ENCODE measurements around the gene DSCAML1.

The DSCAML1 gene

DNA sequence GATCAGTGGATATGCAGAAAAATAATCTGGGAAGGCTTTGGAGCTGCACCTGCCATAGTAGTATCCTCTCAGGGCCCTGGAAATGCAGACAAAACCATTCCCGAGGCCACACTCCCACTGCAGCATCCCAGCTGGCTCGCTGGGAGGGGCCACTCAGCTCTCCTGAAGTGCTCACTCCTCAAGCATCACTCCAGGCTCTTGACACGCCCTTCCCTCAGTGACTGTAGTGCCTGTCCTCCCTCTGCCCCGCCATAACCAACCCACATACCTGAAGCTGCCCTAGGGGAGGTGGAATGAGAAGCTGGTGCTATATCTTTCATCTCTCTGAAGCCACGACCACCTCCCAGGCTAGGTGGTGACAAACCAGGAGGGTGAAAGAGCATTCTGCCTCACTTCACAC lies 4.8 kb downstream of the DSCAML1 start:
- no peak for DNase-seq

DNA sequence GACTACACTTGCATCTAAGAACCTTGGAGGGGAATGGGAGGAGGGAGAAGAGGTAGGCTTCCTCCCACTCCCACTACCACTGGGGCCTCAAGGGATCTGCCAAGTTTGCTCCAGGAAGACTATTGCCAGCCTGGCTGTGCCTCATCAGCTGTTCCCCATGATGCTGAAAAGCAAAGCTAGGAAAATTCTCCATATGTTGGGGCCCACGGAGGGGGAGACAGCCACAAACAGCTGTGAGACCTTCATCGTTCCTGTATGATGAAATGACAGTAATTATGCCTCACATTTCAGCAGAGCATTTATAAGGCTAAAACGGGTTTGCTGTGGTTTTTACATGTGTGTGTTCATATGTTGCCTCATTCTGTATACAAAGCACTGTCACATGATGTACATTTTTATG lies 6.7 kb downstream of the DSCAML1 start:
- no peak for DNase-seq

DNA sequence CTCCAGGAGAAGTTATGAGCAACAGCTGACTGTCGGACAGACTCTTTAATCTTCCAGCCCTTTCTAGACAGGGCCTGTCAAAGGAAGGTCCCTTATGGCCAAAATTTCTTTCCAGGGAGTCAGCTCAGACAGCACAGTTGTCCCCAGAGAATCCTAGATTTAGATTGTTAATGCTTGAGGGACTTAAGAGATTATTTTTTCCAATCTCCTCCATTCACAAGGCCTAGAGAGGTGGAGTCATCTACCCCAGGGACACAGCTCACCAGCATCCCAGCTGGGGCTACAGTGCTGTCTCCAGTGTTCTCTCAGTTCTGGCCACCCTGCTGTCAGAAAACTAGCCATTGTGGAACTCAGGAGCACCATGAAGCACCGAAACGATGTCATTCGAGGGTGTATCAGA lies 7.8 kb downstream of the DSCAML1 start:
- DNase-seq = no peak

DNA sequence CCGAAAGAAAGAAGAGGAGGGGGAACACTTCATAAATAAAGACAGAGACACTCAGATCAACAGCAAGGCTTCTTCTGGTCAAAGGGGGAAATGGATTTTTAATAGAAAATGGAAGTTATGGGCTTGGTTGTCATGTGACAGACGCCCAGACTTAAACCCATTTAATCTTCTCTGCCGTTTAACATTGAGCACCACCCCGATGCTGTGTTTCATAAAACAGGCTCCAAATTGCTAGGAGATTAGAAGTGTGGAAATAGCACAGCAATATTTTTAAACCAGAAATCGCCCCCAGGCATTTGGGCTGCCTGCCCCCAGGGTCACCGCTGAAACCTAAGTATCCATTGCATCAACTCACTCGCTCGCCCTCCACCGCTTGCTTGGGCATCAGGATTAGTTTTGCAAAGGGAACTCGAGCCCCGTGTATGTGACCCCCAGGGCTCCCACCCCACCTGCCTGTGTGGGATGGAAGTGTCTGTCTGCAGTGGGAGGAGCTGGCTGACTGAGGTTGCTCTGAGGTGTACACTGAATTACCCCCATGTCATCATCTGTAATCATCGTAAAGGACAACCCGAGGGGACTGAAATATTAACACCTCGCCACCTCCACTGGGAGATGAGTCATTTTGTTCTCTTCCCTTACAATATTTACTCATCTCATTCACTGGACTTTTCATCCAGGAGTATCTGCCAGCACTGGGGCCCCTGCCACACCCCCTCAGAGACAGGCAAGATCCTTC lies 10.7 kb downstream of the DSCAML1 start:
- peak; percentile 86 for DNase-seq

DNA sequence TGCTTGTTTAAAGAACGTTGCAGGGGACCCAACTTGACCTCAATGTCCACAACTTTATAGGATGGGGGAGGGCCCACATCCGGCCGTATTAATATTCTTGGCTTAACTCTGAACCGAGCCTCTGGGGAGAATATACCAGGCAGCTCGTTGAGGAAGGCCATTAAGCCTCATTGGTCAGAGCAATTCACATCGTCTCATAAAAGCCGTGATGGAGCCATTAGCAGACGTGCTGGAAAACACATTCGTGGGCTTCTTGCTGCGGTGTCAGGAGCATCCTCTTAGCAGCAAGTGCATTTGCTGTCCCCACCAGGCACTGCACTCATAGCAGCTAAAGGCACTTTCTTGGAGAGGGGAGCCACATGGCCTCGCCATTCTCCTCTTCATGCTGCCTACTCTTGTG lies 14.9 kb downstream of the DSCAML1 start:
- DNase-seq = no peak

DNA sequence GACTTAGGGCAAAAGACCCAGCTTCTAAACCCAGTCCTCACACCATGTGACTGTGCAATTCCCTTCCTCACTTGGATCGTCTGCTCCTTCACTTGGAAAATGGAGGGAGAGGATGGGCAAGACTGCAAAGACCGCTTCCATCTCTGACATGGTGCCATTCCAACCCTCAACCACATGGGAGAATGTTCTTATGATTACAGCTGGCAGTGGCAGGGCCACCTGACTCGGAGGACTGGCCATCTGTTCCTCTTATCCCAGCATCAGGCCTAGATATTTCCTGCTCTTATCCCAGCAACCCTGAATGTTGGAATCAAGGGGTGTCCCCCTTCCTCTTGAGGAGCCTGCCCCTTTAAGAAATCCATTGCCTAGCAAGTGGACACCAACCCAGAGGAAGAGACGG lies 15.4 kb downstream of the DSCAML1 start:
- DNase-seq = peak; percentile 29

DNA sequence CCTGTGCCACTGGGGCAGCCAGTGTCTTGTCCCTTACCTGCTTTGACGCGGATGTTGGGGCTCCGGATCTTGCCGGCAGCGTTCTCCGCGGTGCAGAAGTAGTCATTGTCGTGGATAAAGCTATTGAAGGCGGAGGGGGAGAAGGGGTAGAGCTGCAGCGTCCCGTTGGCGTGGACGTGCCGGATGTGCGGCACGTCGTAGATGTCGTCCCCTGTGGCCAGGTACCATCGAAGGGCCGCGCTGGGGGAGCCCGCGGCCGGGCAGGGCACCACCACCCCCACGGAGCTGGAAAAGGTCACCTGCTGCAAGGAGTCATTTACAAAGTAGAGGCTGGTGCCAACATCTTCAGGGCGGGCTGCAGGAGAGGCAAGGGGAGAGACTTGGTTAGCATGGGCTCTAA lies 16.6 kb downstream of the DSCAML1 start:
- no peak for DNase-seq

DNA sequence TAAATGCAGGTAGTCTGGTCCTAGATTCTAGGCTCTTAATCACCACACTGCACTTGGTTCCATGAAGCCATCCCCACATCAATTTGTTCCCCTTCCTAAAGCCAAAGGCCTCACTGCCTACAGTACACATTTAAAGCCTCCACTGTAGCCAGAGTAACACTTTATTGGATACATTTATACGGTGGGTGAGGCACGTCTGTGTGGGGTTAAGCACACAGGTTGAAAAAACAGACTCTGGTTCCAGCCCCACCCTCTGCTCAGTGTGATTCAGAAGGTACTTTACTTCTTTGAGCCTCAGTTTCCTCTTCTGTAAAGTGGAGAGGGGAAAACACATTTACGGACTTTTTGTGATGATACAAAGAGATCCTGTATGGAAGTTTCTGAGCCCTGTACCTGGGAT lies 22.5 kb downstream of the DSCAML1 start:
- DNase-seq = no peak

DNA sequence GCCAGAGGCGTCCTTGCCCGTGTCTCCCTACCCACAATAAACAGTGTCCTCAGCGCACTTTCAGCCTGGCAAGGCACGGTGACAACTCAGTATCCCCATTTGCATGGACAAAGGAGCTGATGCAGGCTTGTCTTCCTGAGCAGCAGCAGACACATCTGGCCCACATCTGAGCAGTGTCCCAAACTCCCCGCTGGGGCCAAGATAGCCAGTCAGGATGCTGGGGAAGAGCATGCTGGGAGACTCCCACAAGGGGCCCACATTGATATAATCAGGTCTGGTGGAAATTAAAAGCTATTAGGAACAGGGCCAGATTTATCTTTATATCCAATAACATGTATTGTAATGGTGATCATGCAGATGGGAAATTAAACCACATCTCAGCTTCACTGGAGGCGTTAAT lies 24.7 kb downstream of the DSCAML1 start:
- DNase-seq = no peak

DNA sequence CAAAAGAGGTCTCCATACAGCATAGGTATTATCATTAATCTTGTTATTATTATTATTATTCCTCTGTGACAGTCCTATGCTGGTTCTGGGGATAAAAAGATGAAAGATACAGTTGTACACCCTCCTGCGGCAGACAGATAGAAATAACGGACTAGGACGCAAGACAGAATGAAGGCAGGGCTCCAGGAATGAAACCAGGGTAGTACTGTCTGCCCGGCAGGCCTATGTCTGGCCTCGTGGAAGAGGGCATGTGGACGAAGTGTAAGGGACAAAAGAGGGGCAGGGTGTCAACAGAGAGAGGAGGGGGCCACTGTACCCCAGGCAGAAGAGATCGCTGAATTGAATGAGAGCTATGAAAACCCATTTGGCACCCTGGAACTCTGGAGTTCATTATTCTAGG lies 25.2 kb downstream of the DSCAML1 start:
- DNase-seq = no peak

DNA sequence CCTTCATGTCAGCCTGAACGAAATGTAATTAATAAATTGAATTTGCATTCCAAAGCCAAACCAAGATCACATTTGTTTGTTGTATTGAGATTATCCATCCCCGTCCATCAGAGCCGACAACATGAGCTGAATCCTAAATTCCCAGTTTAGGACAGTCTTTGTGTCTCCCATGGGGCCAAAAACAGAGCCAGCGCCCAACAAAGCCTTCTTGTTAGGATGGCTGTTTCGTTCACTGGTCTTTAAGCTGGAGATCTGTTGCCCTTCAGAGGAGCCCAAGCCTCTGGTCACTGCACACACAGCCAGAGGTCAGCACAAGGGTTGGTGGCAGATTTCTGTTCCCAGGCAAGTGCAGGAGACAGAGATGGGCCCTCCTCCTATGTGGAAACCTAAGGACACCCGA lies 25.8 kb downstream of the DSCAML1 start:
- DNase-seq = no peak

DNA sequence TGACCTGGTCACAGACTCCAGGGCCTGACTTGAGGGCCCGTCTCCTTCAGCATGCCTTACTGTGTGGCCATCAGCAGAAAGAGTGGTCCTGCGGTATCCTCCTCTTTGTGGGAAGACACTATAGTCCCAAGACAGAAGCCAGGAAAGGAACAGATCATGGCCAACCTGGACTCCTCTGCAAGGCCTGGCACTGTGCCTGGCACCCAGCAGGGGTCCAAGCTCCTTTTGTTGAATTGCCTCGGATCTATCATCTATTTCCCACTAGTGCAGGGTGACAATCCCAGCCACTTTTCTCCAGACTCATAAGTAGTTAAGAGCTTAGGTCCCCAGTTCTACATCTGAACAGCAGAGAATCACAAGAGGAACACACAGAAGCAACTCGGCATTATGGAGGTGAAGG lies 27.0 kb downstream of the DSCAML1 start:
- peak; percentile 80 for DNase-seq

DNA sequence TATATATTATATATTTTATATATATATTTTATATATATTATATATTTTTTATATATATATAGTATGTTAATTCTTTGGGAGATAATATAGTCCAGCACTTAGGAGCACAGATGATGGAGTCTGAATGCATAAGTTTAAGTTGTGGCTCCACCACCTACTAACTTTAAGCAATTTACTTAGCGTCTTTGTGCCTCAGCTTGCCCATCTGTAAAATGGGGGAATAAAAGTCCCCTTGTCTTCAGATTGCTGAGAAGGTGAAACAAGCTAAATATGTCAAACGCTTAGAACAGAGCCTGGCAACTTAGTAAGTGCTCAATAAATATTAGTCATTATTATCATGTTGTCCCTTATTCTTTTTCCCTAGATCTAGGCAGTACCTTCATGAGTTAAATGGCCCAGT lies 27.5 kb downstream of the DSCAML1 start:
- no peak for DNase-seq

DNA sequence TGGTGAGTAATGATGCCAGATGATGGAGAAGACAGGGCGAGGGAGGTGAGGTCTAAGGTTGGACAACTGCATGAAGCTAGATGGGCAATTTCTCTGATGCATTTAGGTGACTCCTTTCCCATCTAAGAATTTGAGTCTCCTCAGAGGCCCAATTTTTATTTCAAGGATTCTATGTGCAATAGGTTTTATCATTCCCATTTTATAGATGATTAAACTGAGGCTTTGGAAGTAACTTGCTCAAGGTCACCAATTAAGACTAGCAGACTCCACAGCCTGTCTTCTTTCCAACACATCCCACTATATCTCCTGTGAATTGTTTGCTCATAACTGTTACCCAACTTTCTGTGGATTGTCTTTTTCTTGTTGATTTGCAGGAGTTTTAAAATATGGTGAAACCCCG lies 28.5 kb downstream of the DSCAML1 start:
- DNase-seq = no peak

DNA sequence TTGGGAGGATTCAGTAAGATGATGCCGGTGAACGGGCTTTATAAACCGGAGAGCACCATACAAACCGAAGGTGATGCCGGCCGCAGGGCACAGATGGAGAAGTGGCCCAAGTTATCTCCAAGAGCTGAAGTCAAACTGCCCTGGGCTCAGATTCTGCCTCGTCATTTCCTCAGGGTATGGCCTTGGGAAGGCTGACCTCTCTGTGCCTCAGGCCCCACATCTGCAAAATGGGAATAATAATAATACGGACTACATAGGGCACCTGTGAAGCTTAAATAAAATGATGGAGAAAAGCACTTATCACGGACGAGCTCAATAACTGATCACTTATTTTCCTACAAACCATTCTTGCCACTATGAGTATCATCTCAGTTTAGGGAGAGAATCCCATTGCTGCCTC lies 29.9 kb downstream of the DSCAML1 start:
- no peak for DNase-seq

DNA sequence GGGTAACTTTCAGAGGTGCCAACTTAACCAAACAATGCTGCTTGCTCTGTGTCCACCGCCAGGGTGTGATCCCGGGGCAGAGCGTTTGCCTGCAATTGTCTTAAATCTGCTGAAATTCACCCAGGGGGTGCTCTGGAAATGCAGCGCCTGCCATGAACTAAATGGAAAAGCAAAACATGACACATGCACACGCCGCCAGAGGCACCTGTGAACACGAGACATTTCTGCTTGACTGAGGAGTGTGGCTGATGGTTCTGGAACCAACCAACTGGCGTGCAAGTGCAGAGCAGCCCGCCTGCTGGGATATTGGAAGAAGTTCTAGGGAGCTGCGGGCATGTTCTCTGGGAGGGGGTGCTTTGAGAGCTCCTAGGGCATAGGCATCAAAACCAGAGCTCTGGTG lies 30.4 kb downstream of the DSCAML1 start:
- DNase-seq = no peak

DNA sequence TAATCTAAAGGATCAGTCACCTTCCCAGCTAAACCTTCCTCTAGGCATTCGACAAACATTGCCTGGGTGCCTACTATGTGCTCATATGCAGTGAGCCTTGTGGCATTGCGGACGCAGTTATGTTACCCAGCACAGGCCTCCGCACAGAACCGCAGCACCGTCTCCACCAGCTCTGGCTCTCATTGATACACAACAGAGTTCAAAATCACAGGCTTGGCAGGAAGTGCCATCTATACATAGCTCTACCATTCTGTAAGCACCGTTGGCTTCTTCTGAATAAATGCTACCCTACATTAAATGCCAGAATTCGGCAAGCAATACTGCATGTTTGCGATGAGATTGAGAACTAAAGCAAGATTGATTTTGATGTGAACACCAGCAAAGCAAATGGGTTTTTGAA lies 31.0 kb downstream of the DSCAML1 start:
- no peak for DNase-seq

DNA sequence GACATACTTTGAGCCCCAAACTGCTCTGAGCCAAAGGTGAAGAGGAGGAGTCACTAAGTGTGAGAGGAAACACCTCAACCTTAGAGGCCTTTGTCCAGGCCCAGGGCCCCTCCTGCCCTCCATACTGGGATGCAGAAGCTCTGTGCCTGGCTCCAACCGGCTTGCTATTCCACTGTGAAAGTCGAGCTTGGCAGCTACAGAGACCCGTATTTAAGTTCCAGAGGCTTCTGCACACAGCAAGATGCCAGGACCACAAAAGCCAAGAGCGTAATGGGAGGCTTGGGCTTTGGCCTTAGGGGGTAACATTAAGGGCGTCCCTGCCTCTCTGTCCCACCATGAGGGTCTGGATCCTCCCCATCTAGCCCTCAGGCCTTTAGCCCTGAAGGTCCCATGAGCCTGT lies 31.9 kb downstream of the DSCAML1 start:
- DNase-seq = peak; percentile 42

DNA sequence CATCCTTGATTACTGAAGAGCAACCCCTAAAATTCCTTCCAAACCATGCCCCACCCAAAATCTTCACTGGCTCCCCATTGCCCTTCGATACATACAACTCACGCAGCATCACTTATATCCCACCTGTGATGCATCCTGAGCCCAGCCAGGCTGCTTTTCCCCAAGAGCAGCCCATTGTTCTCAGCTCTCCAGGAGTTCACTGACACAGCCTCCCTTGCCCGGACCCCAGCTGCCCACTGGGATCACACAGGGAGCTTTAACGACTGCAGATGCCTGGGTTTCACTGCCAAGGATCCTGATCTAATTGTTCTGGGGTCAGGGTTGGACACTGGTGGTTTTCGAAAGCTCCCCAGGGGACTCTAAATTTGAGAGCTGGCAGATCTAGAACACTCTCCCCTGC lies 33.6 kb downstream of the DSCAML1 start:
- peak; percentile 79 for DNase-seq

DNA sequence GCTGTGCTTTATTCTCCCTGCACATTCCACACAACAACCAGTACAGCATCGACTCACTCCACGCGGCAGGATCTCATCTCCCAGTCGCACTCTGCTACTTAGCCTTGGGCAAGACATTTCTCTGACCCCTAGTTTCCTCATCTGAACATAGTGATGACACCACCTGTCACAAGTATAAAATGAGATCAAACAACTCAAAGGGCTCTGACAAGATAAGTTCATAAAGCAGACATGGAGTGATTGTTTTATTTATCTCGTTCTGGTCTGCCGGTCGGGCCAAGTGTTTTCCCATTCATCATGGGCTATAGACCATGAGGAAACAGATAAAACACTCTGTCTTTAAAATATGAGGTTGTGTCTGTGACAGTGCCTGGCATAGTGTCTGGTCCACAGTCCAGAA lies 35.0 kb downstream of the DSCAML1 start:
- peak; percentile 86 for DNase-seq

DNA sequence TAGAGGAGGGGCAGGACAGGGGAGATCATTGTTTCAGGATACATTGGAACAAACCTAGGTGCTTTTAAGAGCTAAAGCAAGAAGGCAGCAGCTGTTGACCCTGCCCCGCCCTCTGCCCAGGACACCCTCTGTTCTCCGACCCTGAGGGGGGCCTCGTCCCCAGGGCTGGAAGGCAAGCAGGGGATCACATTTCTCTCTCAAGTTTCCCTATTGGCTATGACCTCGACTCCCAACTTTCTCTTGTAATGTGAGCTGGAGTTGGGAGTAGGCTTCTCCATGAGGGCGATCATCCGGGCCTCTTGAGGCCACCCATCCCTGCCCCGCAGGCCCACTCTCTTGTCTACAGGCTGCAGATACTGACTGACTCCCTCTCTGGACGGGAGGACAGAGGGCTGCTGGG lies 37.7 kb downstream of the DSCAML1 start:
- peak; percentile 83 for DNase-seq

DNA sequence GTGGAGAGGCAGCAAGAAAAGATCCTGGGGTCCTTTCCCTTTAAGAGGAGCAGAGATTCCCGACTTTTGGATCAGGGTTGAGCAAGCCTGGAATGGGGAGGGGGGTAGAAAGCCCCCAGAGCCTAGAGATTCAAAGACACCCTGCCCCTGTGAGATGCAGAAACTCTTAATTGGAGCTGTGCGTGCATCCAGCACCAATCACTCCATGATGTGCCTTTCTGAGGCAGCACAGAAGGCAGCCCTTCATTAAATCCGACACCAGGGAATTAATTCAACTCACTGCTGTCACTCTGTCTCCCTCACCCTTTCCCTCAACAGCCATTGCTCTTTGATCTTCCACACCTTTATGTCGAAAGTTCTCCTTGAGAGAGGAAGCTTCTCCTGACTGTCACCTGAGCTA lies 43.0 kb downstream of the DSCAML1 start:
- DNase-seq = peak; percentile 33

DNA sequence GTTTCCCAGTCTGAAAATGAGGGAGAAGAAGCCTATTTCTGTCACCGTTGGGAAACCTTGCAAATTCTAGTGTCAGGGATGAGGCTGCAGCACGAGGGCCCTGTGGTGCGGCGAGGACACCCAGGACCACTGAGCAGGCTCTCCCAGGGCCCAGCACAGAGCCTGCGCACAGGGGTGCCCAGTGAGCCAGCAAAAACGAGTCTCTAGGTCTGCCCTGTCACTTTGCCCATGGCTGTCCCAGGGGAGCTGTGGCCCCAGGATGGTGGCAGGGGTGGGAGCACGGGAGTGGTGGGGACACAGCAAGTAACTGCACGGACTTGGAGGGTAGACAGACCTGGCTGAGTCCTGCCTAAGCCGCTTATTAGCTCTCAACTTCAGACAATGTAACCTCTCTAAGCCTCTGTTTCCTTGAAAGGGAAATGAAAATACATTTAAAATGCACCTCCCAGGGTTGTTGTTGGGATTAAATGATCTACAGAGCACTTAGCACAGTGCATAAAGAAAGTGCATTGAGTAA lies 44.2 kb downstream of the DSCAML1 start:
- DNase-seq = no peak

DNA sequence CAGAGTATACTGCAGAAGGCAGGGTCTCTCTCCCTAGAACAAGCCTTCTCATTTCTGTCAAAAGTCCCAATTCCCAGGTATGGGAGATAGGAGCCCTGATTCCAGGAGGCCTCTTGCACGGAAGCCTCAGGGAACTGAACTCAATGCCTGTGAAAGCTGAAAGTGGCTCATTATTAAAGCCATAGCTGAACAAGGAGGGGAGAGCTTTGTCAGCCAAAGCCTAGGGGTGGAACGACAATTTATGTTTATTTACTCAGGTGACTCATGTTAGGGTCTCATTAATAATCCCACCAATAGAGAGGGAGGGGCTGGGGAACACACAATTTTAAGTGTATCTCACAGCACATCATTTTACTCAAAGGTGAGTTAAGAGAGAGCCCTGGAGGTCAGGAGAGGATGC lies 44.9 kb downstream of the DSCAML1 start:
- peak; percentile 54 for DNase-seq

DNA sequence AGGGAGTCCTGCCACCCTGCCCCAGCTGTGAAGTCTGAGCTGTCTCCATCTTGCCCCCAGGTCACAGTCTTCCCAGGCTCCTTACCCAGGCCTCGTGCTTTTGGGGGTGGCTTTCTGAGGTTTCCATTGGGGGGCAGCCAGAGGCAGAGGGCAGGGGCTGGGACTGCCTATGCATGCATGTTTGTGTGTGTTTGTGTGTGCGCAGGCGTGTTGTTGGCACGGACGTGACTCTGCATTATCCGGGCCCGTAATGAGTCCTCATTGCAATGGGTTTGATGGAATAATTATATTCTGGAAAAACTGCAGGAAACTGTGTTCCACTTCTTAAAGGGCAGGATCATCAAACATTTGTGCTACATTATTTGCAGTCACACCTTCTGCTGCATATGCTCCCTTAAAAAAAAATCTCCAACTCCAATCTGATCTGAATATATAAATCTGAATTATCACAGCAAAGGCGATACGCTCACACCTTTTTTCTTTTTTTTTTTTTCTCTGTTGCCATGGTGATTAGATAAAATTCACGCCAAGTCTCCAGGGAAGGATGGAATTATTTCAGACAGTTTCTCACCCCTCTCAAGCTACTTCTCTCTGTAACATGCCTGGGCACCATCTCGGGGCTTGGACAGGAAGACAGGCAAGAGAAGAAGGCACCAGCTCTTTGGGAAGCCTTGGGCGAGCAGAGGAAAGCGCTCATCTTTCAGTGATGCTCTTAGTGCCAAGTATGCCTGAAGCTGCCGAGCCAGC lies 45.9 kb downstream of the DSCAML1 start:
- no peak for DNase-seq

All from NCI-H69 (cell line).